SK-N-SH (cell line): Measurements from ENCODE around the gene MAP7D3.

Source experiments
- CTCF ChIP-seq: fragments of 200-600 bp; sonication (generic); IDR thresholded peaks from 2 replicates; pipeline ENCODE4 v1.6.1; 2017; ENCODE audit warnings: antibody characterized with exemption, mild to moderate bottlenecking, moderate library complexity
- GABPA ChIP-seq: IDR thresholded peaks from 2 replicates; pipeline ENCODE4 v1.4.0; 2012; ENCODE audit warnings: low read depth, mild to moderate bottlenecking
- IRF3 ChIP-seq: fragments of 150-350 bp; IDR thresholded peaks from 2 replicates; pipeline ENCODE4 v1.6.1; 2016; ENCODE audit warnings: mild to moderate bottlenecking, low read depth, low read length
- PBX3 ChIP-seq: IDR thresholded peaks from 2 replicates; pipeline ENCODE4; 2012
- RCOR1 ChIP-seq: fragments of 150-350 bp; IDR thresholded peaks from 2 replicates; pipeline ENCODE4 v1.6.1; 2017; ENCODE audit warnings: antibody characterized with exemption, low read length
- REST ChIP-seq: IDR thresholded peaks from 2 replicates; pipeline ENCODE4 v1.6.1; 2012; ENCODE audit warnings: mild to moderate bottlenecking, low read depth, low read length, moderate library complexity
- TEAD4 ChIP-seq: IDR thresholded peaks from 2 replicates; pipeline ENCODE4 v1.4.0; 2012; ENCODE audit warnings: mild to moderate bottlenecking, borderline replicate concordance; ENCODE audit not compliant: insufficient read depth

GRCh38 chrX:136246201-136246600, 5.0 kb downstream of the MAP7D3 start:
- no peak for TF ChIP-seq RCOR1
- TF ChIP-seq PBX3: no peak
- TF ChIP-seq CTCF: no peak
- TF ChIP-seq REST: no peak
- TF ChIP-seq GABPA: no peak
- TF ChIP-seq IRF3: no peak
- no peak for TF ChIP-seq TEAD4
